Measurements from ENCODE around the gene TF.
"Not testable (repeated sequence)": the region's sequence is repeated elsewhere in the genome, so short reads cannot be mapped to it uniquely, and the experiment has no call there.

The TF gene

DNA sequence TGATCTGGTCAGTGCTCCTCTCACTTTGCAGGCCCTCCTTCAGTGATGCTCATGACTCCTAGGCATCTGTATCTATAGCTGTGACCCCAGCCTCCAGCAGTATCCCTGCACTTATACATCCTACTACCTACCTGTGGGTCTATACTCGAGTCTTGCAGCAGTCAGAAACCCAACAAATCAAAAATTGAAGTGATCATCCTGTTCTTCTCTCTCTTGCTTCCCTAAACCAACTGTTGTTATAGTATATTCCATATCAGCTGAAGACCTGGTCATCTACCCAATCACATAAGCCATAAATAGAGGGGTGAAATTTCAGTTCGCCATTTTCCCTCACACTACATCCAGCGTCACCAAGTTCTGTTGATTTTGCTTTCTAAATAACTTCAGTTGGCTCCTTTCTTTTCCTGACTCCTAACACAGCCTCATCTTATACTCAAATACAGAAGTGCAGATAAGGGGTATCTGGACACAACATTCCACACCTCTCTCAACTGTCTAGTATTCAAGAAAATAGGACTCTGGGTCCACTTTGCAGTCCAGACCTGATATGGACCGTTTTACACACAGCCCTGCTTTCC lies 33.5 kb downstream of the TF start (continued):
- no peak for TF ChIP-seq ZBTB17 (tag by site-specific recombination; IDR thresholded peaks at IDR 0.05)
- no peak for TF ChIP-seq ZNF654 (tag by site-specific recombination; IDR thresholded peaks at IDR 0.05; ENCODE audit: low read depth)
- TF ChIP-seq ZNF792 (tag by site-specific recombination; IDR thresholded peaks at IDR 0.05) = no peak
- TF ChIP-seq ZNF791 (tag by site-specific recombination; IDR thresholded peaks at IDR 0.05) = no peak
- TF ChIP-seq, protein P1, sequence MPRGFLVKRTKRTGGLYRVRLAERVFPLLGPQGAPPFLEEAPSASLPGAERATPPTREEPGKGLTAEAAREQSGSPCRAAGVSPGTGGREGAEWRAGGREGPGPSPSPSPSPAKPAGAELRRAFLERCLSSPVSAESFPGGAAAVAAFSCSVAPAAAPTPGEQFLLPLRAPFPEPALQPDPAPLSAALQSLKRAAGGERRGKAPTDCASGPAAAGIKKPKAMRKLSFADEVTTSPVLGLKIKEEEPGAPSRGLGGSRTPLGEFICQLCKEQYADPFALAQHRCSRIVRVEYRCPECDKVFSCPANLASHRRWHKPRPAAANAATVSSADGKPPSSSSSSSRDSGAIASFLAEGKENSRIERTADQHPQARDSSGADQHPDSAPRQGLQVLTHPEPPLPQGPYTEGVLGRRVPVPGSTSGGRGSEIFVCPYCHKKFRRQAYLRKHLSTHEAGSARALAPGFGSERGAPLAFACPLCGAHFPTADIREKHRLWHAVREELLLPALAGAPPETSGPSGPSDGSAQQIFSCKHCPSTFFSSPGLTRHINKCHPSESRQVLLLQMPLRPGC (tag by site-specific recombination; IDR thresholded peaks at IDR 0.05) = no peak
- TF ChIP-seq ZNF324 (tag by site-specific recombination; IDR thresholded peaks at IDR 0.05) = no peak
- no peak for TF ChIP-seq ZSCAN23 (tag by site-specific recombination; IDR thresholded peaks at IDR 0.05)

DNA sequence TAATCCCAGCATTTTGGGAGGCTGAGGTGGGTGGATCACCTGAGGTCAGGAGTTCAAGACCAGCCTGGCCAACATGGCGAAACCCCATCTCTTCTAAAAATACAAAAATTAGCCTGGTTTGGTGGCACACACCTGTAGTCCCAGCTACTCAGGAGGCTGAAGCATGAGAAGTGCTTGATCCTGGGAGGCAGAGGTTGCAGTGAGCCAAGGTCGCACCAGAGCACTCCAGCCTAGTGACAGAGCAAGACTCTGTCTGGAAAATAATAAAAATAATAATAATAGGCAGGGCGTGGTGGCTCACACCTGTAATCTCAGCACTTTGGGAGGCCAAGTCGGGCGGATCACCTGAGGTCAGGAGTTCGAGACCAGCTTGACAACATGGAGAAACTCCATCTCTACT lies 34.6 kb downstream of the TF start:
- H3K36me3 ChIP-seq (ENCODE audit: control insufficient read depth in 2 of 2, insufficient read depth in 1 of 2, low read length in 2 of 2); CTCF ChIA-PET; H3K9me3 ChIP-seq (ENCODE audit: control insufficient read depth, insufficient read depth, low read depth, low read length); POLR2A ChIA-PET; H3K4me3 ChIP-seq (ENCODE audit: low read depth, low read length); H3K27ac ChIP-seq (ENCODE audit: extremely low read depth, low read depth, low read length); H3K4me1 ChIP-seq (ENCODE audit: control insufficient read depth, insufficient read depth, low read length): not testable (repeated sequence)

DNA sequence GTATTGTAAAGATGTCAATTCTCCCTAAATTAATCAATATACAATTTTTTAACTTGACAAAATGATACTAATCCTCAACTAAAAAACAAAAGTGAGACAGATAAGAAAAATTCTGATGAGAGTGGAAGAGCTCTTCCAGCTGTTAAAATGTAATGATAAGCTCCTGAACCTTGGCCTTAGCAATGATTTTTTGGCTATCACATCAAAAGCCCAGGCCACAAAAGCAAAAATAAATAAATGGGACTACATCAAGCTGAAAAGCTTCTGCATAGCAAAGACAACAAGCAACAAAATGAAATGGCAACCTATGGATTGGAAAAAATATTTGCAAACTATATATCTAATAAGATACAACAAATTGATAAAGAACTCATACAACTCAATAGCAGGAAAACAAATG lies 35.4 kb downstream of the TF start:
- Histone ChIP-seq H3K27ac (ENCODE audit: extremely low read depth, low read depth, low read length) (no peak overlapping the region), H3K4me1 (ENCODE audit: control insufficient read depth, insufficient read depth, low read length) (no peaks in the 10 kb centered on the region), H3K9me3 (ENCODE audit: control insufficient read depth, insufficient read depth, low read depth, low read length) (no peaks in the 10 kb centered on the region), H3K4me3 (ENCODE audit: low read depth, low read length) (no peak overlapping the region), H3K36me3 (ENCODE audit: control insufficient read depth in 2 of 2, insufficient read depth in 1 of 2, low read length in 2 of 2) (no peaks in the 10 kb centered on the region)
- TF ChIP-seq, protein P1 (tag by site-specific recombination; IDR thresholded peaks at IDR 0.05) = no peak
- TF ChIP-seq ZFP3 (tag by site-specific recombination; IDR thresholded peaks at IDR 0.05; ENCODE audit: low read depth) = no peak
- CTCF ChIA-PET = no interaction called here
- POLR2A ChIA-PET = no interaction called here

DNA sequence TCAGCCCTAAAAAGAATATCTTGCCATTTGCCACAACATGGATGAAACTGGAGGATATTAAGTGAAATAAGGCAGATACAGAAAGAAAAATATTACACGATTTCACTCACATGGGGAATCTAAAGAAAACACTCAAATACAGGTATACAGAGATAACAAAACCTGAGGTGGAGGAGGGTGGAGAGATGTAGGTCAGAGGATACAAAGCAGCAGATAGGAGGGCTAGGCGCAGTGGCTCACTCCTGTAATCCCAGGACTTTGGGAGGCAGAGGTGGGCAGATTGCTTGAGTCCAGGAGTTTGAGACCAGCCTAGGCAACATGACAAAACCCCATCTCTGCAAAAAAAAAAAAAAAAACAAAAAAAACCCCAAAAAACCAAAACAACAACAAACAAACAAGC lies 36.3 kb downstream of the TF start:
- TF ChIP-seq ZNF785 (tag by site-specific recombination; IDR thresholded peaks at IDR 0.05) (no peak), ZNF701 (tag by site-specific recombination; IDR thresholded peaks at IDR 0.05) (no peak), YY2 (tag by site-specific recombination; IDR thresholded peaks at IDR 0.05) (no peak), MYNN (tag by site-specific recombination; IDR thresholded peaks at IDR 0.05; ENCODE audit: borderline replicate concordance) (no peak), ZNF138 (tag by site-specific recombination; IDR thresholded peaks at IDR 0.05; ENCODE audit: borderline replicate concordance) (no peak), ZNF792 (tag by site-specific recombination; IDR thresholded peaks at IDR 0.05) (no peak), ZNF510 (tag by site-specific recombination; IDR thresholded peaks at IDR 0.05; ENCODE audit: insufficient replicate concordance) (no peak), ZNF791 (tag by site-specific recombination; IDR thresholded peaks at IDR 0.05) (no peak), ZNF837 (tag by site-specific recombination; IDR thresholded peaks at IDR 0.05) (no peak), ZNF549 (tag by site-specific recombination; IDR thresholded peaks at IDR 0.05) (no peak)
- TF ChIP-seq, protein P2, sequence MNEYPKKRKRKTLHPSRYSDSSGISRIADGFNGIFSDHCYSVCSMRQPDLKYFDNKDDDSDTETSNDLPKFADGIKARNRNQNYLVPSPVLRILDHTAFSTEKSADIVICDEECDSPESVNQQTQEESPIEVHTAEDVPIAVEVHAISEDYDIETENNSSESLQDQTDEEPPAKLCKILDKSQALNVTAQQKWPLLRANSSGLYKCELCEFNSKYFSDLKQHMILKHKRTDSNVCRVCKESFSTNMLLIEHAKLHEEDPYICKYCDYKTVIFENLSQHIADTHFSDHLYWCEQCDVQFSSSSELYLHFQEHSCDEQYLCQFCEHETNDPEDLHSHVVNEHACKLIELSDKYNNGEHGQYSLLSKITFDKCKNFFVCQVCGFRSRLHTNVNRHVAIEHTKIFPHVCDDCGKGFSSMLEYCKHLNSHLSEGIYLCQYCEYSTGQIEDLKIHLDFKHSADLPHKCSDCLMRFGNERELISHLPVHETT (tag by site-specific recombination; IDR thresholded peaks at IDR 0.05) = no peak
- TF ChIP-seq, protein P3, sequence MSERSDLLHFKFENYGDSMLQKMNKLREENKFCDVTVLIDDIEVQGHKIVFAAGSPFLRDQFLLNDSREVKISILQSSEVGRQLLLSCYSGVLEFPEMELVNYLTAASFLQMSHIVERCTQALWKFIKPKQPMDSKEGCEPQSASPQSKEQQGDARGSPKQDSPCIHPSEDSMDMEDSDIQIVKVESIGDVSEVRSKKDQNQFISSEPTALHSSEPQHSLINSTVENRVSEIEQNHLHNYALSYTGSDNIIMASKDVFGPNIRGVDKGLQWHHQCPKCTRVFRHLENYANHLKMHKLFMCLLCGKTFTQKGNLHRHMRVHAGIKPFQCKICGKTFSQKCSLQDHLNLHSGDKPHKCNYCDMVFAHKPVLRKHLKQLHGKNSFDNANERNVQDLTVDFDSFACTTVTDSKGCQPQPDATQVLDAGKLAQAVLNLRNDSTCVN (tag by site-specific recombination; optimal IDR thresholded peaks at IDR 0.05) = no peak
- CTCF ChIA-PET = no interaction called here

More for the DNA sequence above, 36.3 kb downstream of the TF start:
- POLR2A ChIA-PET = no interaction called here
- Histone ChIP-seq H3K4me1 (ENCODE audit: control insufficient read depth, insufficient read depth, low read length) (no peaks in the 10 kb centered on the region), H3K9me3 (ENCODE audit: control insufficient read depth, insufficient read depth, low read depth, low read length) (no peaks in the 10 kb centered on the region), H3K27ac (ENCODE audit: extremely low read depth, low read depth, low read length) (no peak overlapping the region), H3K36me3 (ENCODE audit: control insufficient read depth in 2 of 2, insufficient read depth in 1 of 2, low read length in 2 of 2) (no peaks in the 10 kb centered on the region), H3K4me3 (ENCODE audit: low read depth, low read length) (no peak overlapping the region)

All from HEK293 (cell line).